GM12878 (cell line): Measurements from ENCODE around the gene ETV6.

Experiments used
- BRCA1 ChIP-seq: IDR thresholded peaks from 2 replicates; pipeline ENCODE4 v1.6.1; 2011; ENCODE audit warnings: low read depth, low read length, improper control_type of control experiment
- CTCF ChIP-seq, 3 experiments: IDR thresholded peaks in 2 of 3; conservative IDR thresholded peaks in 1 of 3; 2 replicates each; pipeline ENCODE4 v1.5.1; 2011; ENCODE audit warnings: low read depth in 3 of 3, low read length in 3 of 3, mild to moderate bottlenecking in 3 of 3, control low read depth in 2 of 3, moderate library complexity in 2 of 3, inconsistent platforms in 1 of 3, mixed read lengths in 1 of 3; ENCODE audit not compliant: control insufficient read depth in 2 of 3, insufficient read depth in 1 of 3; ENCODE audit errors: extremely low read depth in 1 of 3
- EP300 ChIP-seq, 2 experiments: fragments of 150-350 bp in 1 of 2; IDR thresholded peaks; 2 replicates each; pipeline ENCODE4 v1.6.1; 2011 to 2012; ENCODE audit warnings: low read depth in 2 of 2, low read length in 2 of 2, borderline replicate concordance in 1 of 2, improper control_type of control experiment in 1 of 2, inconsistent platforms in 1 of 2; ENCODE audit not compliant: control insufficient read depth in 1 of 2
- EZH2 ChIP-seq: IDR thresholded peaks from 2 replicates; pipeline ENCODE4 v1.6.1; 2012; ENCODE audit warnings: low read depth, mild to moderate bottlenecking, control low read depth, inconsistent platforms, low read length, borderline replicate concordance; ENCODE audit not compliant: control insufficient read depth
- GABPA ChIP-seq: IDR thresholded peaks from 2 replicates; pipeline ENCODE4 v1.6.1; 2014; ENCODE audit warnings: antibody characterized with exemption, low read depth, mild to moderate bottlenecking, inconsistent platforms
- HDGF ChIP-seq: fragments of 450-650 bp; IDR thresholded peaks from 2 replicates; pipeline ENCODE4 v1.6.1; 2016; ENCODE audit warnings: antibody characterized with exemption
- MTA3 ChIP-seq: IDR thresholded peaks from 2 replicates; pipeline ENCODE4 v1.6.1; 2012; ENCODE audit warnings: low read length, inconsistent platforms, borderline replicate concordance
- POLR2A ChIP-seq: IDR thresholded peaks from 2 replicates; pipeline ENCODE4 v1.6.1; 2011; ENCODE audit warnings: low read depth, mild to moderate bottlenecking, low read length
- SIX5 ChIP-seq: IDR thresholded peaks from 2 replicates; pipeline ENCODE4 v1.6.1; 2011; ENCODE audit warnings: mild to moderate bottlenecking, low read depth, low read length, moderate library complexity; ENCODE audit not compliant: severe bottlenecking
- SPI1 ChIP-seq: IDR thresholded peaks from 2 replicates; pipeline ENCODE4 v1.6.1; 2011; ENCODE audit warnings: low read depth, mild to moderate bottlenecking, low read length, moderate library complexity, borderline replicate concordance; ENCODE audit not compliant: insufficient read depth
- TCF7 ChIP-seq: IDR thresholded peaks from 2 replicates; pipeline ENCODE4 v1.6.1; 2014; ENCODE audit warnings: antibody characterized with exemption, borderline replicate concordance
- YY1 ChIP-seq: IDR thresholded peaks from 2 replicates; pipeline ENCODE4 v1.6.1; 2011; ENCODE audit warnings: low read depth, mild to moderate bottlenecking, low read length
- ZSCAN29 ChIP-seq: fragments of 450-650 bp; IDR thresholded peaks from 2 replicates; pipeline ENCODE4 v1.6.1; 2017; ENCODE audit warnings: mild to moderate bottlenecking, moderate library complexity
- ZZZ3 ChIP-seq: IDR thresholded peaks from 2 replicates; pipeline ENCODE4 v1.6.1; 2011; ENCODE audit warnings: low read depth; ENCODE audit not compliant: control insufficient read depth, insufficient read length

GRCh38 chr12:11861864-11862600 is 212.6 kb downstream of the ETV6 start:
- no peak for TF ChIP-seq CTCF (IDR thresholded peaks at IDR 0.05 in 2 of 3, conservative IDR thresholded peaks at IDR 0.05 in 1 of 3; ENCODE audit: control insufficient read depth in 2 of 3, extremely low read depth in 1 of 3, insufficient read depth in 1 of 3, low read depth in 3 of 3, low read length in 3 of 3)
- no peak for TF ChIP-seq SIX5
- TF ChIP-seq EZH2, result no peak
- no peak for TF ChIP-seq POLR2A
- TF ChIP-seq ZSCAN29, result no peak
- no peak for TF ChIP-seq YY1
- no peak for TF ChIP-seq EP300 (IDR thresholded peaks at IDR 0.05; ENCODE audit: borderline replicate concordance in 1 of 2, control insufficient read depth in 1 of 2, low read depth in 2 of 2, low read length in 2 of 2)
- TF ChIP-seq ZZZ3, result no peak
- TF ChIP-seq BRCA1, result no peak
- TF ChIP-seq SPI1, result no peak
- TF ChIP-seq HDGF, result no peak
- no peak for TF ChIP-seq MTA3
- TF ChIP-seq TCF7, result no peak
- TF ChIP-seq GABPA, result no peak
